Osteoblast (primary cell): Measurements from ENCODE around the gene MXRA7. TPM values are rescaled to one million over a fixed set of nuclear protein-coding genes. Genes with fewer than 3 reads are reported as not detected.

Experiments
- DNase-seq: peaks from one replicate; pipeline ENCODE4 v3.0.0; 2011; ENCODE audit warnings: low spot score, mixed read lengths; ENCODE audit not compliant: insufficient read length; ENCODE audit errors: missing footprints
- H2AFZ ChIP-seq: 2 replicates; pipeline ENCODE4 v1.6.0; 2011; ENCODE audit warnings: mild to moderate bottlenecking, low read length
- H3K27ac ChIP-seq: 2 replicates; pipeline ENCODE4 v1.5.1; 2011; ENCODE audit warnings: mild to moderate bottlenecking, low read depth, low read length, moderate library complexity
- H3K27me3 ChIP-seq: 2 replicates; pipeline ENCODE4 v1.6.0; 2012; ENCODE audit warnings: mild to moderate bottlenecking, control low read depth, inconsistent platforms, low read length, moderate library complexity; ENCODE audit not compliant: insufficient read depth
- H3K36me3 ChIP-seq: 2 replicates; pipeline ENCODE4 v1.5.1; 2011; ENCODE audit warnings: mild to moderate bottlenecking, low read length, control low read depth, moderate library complexity; ENCODE audit not compliant: insufficient read depth
- H3K4me1 ChIP-seq: 2 replicates; pipeline ENCODE4 v1.5.1; 2011; ENCODE audit warnings: mild to moderate bottlenecking, low read length, control low read depth, moderate library complexity; ENCODE audit not compliant: insufficient read depth
- H3K4me2 ChIP-seq: 2 replicates; pipeline ENCODE4 v1.6.0; 2011; ENCODE audit warnings: mild to moderate bottlenecking, low read length; ENCODE audit not compliant: insufficient read depth
- H3K4me3 ChIP-seq: fragments of 200-600 bp; sonication (generic); 3 replicates; pipeline ENCODE4 v1.5.1; 2012; ENCODE audit warnings: mild to moderate bottlenecking, low read length, inconsistent platforms; ENCODE audit not compliant: insufficient read depth
- H3K79me2 ChIP-seq: 2 replicates; pipeline ENCODE4 v1.6.0; 2012; ENCODE audit warnings: mild to moderate bottlenecking, low read length, control low read depth, inconsistent platforms; ENCODE audit not compliant: insufficient read depth
- H3K9me3 ChIP-seq: 2 replicates; pipeline ENCODE4 v1.5.1; 2011; ENCODE audit warnings: low read depth, low read length, control low read depth
- H4K20me1 ChIP-seq: 2 replicates; pipeline ENCODE4 v1.6.0; 2012; ENCODE audit warnings: mild to moderate bottlenecking, low read length, control low read depth; ENCODE audit not compliant: insufficient read depth
- CTCF ChIP-seq: IDR thresholded peaks from 2 replicates; pipeline ENCODE4 v1.5.1; 2011; ENCODE audit warnings: mild to moderate bottlenecking, low read depth, low read length, moderate library complexity; ENCODE audit errors: extremely low read depth
- total RNA-seq: library from RNA; depleted of rRNA; stranded (reverse); fragments of >200 nt; gene quantifications from 2 replicates; pipeline ENCODE4 v1.2.3, GENCODE V29; 2012

MXRA7 gene
- total RNA-seq: 352 and 388 TPM in 2 replicates

- Histone ChIP-seq H2AFZ (peak within 1 kb of the TSS; percentile 15), H3K9me3 (no peaks in the 10 kb centered on the region), H3K4me3 (peak within 1 kb of the TSS; percentile 85), H3K27ac (peak within 1 kb of the TSS; percentile 99), H3K4me1 (peaks cover 44% of the 10 kb centered on the region), H3K4me2 (peak within 1 kb of the TSS; percentile 96), H3K27me3 (no peaks in the 10 kb centered on the region), H3K79me2 (peaks cover 79% of the 10 kb centered on the region), H4K20me1 (peaks cover 44% of the 10 kb centered on the region), H3K36me3 (peaks cover 39% of the 10 kb centered on the region)
- TF ChIP-seq CTCF: no peak
- peak; percentile 97 for DNase-seq
These were observed at the start of gene MXRA7 for GRCh38 chr17:76710863-76711611. MXRA7 (minus strand) TSS chr17:76710965; CDS start chr17:76710946, 19 bp downstream.

- Histone ChIP-seq H3K36me3 (peaks cover 21% of the 10 kb centered on the region), H2AFZ (no peak overlapping the region)
These were observed 47.8 kb upstream of the MXRA7 start for GRCh38 chr17:76758570-76758969.

GRCh38 chr17:76757256-76757655, 46.5 kb upstream of the MXRA7 start:
- Histone ChIP-seq H3K4me3 (no peak overlapping the region), H2AFZ (no peak overlapping the region), H3K27ac (no peak overlapping the region), H4K20me1 (no peaks in the 10 kb centered on the region), H3K36me3 (peaks cover 23% of the 10 kb centered on the region), H3K79me2 (no peaks in the 10 kb centered on the region), H3K27me3 (no peaks in the 10 kb centered on the region), H3K4me2 (no peak overlapping the region), H3K4me1 (no peaks in the 10 kb centered on the region), H3K9me3 (no peaks in the 10 kb centered on the region)
- DNase-seq: no peak
- TF ChIP-seq CTCF: no peak

More at GRCh38 chr17:76758570-76758969, 47.8 kb upstream of the MXRA7 start:
- DNase-seq: no peak
- no peak overlapping the region for H3K4me3 ChIP-seq
- no peaks in the 10 kb centered on the region for H3K79me2 ChIP-seq
- H4K20me1 ChIP-seq: no peaks in the 10 kb centered on the region
- H3K27ac ChIP-seq: no peak overlapping the region
- H3K4me1 ChIP-seq: no peaks in the 10 kb centered on the region
- H3K4me2 ChIP-seq: no peak overlapping the region
- no peaks in the 10 kb centered on the region for H3K27me3 ChIP-seq
- TF ChIP-seq CTCF: no peak
- no peaks in the 10 kb centered on the region for H3K9me3 ChIP-seq

- no peak overlapping the region for H2AFZ ChIP-seq
- H3K4me3 ChIP-seq: no peak overlapping the region
- no peak overlapping the region for H3K27ac ChIP-seq
- H3K9me3 ChIP-seq: no peaks in the 10 kb centered on the region
- no peaks in the 10 kb centered on the region for H3K27me3 ChIP-seq
- no peak for TF ChIP-seq CTCF
- DNase-seq: no peak
- H3K36me3 ChIP-seq: peaks cover 23% of the 10 kb centered on the region
- no peaks in the 10 kb centered on the region for H3K79me2 ChIP-seq
- H3K4me2 ChIP-seq: no peak overlapping the region
- H3K4me1 ChIP-seq: no peaks in the 10 kb centered on the region
- no peaks in the 10 kb centered on the region for H4K20me1 ChIP-seq
These were observed 44.5 kb upstream of the MXRA7 start for GRCh38 chr17:76755285-76755684.
